Karpas-422 (cell line): Measurements from ENCODE around the gene DVL1. TPM values are rescaled to one million over a fixed set of nuclear protein-coding genes. Genes with fewer than 3 reads are reported as not detected.
A peak's percentile ranks its signal among the peaks of the same experiment; 100 is the strongest.

Experiments used
- DNase-seq: peaks from one replicate; pipeline ENCODE4 v3.0.0-alpha.2; 2015
- H2AFZ ChIP-seq: fragments of 200-600 bp; sonication (generic); 2 replicates; pipeline ENCODE4 v1.6.1; 2014; ENCODE audit warnings: antibody characterized with exemption, low read length, mixed read lengths
- H3K27ac ChIP-seq: fragments of 200-600 bp; sonication (generic); 2 replicates; pipeline ENCODE4 v1.5.1; 2014; ENCODE audit warnings: mild to moderate bottlenecking, low read length, moderate library complexity
- H3K27me3 ChIP-seq: fragments of 200-600 bp; sonication (generic); 2 replicates; pipeline ENCODE4 v1.6.1; 2014; ENCODE audit warnings: low read length, mixed read lengths
- H3K36me3 ChIP-seq: fragments of 200-600 bp; sonication (generic); 2 replicates; pipeline ENCODE4 v1.6.1; 2014; ENCODE audit warnings: low read length, mixed read lengths; ENCODE audit not compliant: insufficient read depth
- H3K4me1 ChIP-seq: fragments of 200-600 bp; sonication (generic); 2 replicates; pipeline ENCODE4 v1.6.1; 2014; ENCODE audit warnings: mild to moderate bottlenecking, low read length, mixed read lengths
- H3K4me2 ChIP-seq: fragments of 200-600 bp; sonication (generic); 2 replicates; pipeline ENCODE4 v1.6.1; 2014; ENCODE audit warnings: low read length, low read depth, mild to moderate bottlenecking; ENCODE audit not compliant: poor library complexity, severe bottlenecking
- H3K4me3 ChIP-seq: fragments of 200-600 bp; sonication (generic); 2 replicates; pipeline ENCODE4 v1.5.1; 2014; ENCODE audit warnings: mild to moderate bottlenecking, antibody characterized with exemption, low read length, mixed read lengths
- H3K79me2 ChIP-seq: fragments of 200-600 bp; sonication (generic); 2 replicates; pipeline ENCODE4 v1.6.1; 2014; ENCODE audit warnings: mild to moderate bottlenecking, low read length, mixed read lengths
- H3K9ac ChIP-seq: fragments of 200-600 bp; sonication (generic); 2 replicates; pipeline ENCODE4 v1.6.0; 2014; ENCODE audit warnings: low read length
- H3K9me2 ChIP-seq: fragments of 200-600 bp; sonication (generic), shearing (Covaris generic); replicated peaks from 2 replicates; pipeline ENCODE4 v1.6.0; 2014; ENCODE audit warnings: mild to moderate bottlenecking, low read length, moderate library complexity; ENCODE audit not compliant: insufficient read depth
- H3K9me3 ChIP-seq: fragments of 300-700, 200-600 bp; sonication (generic); 2 replicates; pipeline ENCODE4 v1.6.1; 2014; ENCODE audit warnings: low read length, mixed read lengths
- H4K20me1 ChIP-seq: fragments of 200-600 bp; sonication (generic); 2 replicates; pipeline ENCODE4 v1.6.1; 2014; ENCODE audit warnings: mild to moderate bottlenecking, antibody characterized with exemption, low read length, low read depth; ENCODE audit not compliant: insufficient read depth
- total RNA-seq: library from RNA; depleted of rRNA; stranded (reverse); fragments of >200 nt; shearing (Covaris generic); gene quantifications from 2 replicates; pipeline ENCODE4 v1.2.3, GENCODE V29; 2014; ENCODE audit warnings: low replicate concordance

DVL1 gene
- total RNA-seq, 1 experiment from 2014 or later: 36.0 TPM

- DNase-seq: no peak
- Histone ChIP-seq H3K27me3 (no peaks in the 10 kb centered on the region), H3K4me2 (peak overlapping the region; percentile 73), H4K20me1 (peaks cover 16% of the 10 kb centered on the region; the same call in 1 of the 2 replicates), H3K36me3 (0 out of 2 replicates have a peak, but pooled peaks cover 4% of the 10 kb centered on the region), H3K9ac (peak overlapping the region; percentile 85), H3K4me1 (peaks cover 42% of the 10 kb centered on the region), H2AFZ (no peak overlapping the region; the same call in 1 of the 2 replicates), H3K9me3 (no peaks in the 10 kb centered on the region), H3K4me3 (peak overlapping the region; percentile 78), H3K79me2 (peaks cover 38% of the 10 kb centered on the region), H3K27ac (peak overlapping the region; percentile 77), H3K9me2 (no peaks in the 10 kb centered on the region)
Observed at GRCh38 chr1:1308756-1309250, 40.4 kb downstream of the DVL1 start.

- peak within 1 kb of the TSS; percentile 87; the same call in 1 of the 2 replicates for H2AFZ ChIP-seq
- peaks cover 16% of the 10 kb centered on the region; the same call in 1 of the 2 replicates for H4K20me1 ChIP-seq
- peaks cover 43% of the 10 kb centered on the region for H3K79me2 ChIP-seq
- H3K4me2 ChIP-seq: peak within 1 kb of the TSS; percentile 94
- no peaks in the 10 kb centered on the region for H3K27me3 ChIP-seq
- H3K9me3 ChIP-seq: no peaks in the 10 kb centered on the region
- H3K27ac ChIP-seq: peak within 1 kb of the TSS; percentile 97
- peaks cover 42% of the 10 kb centered on the region for H3K4me1 ChIP-seq
- peak within 1 kb of the TSS; percentile 97 for H3K9ac ChIP-seq
- peak; percentile 98 for DNase-seq
- H3K4me3 ChIP-seq: peak within 1 kb of the TSS; percentile 85
- no peaks in the 10 kb centered on the region for H3K36me3 ChIP-seq
- no peaks in the 10 kb centered on the region for H3K9me2 ChIP-seq
Observed at GRCh38 chr1:1307923-1308755, 41.1 kb downstream of the DVL1 start, which contains the start of the genes ACAP3 and PUSL1. ACAP3 (minus strand) TSS chr1:1307930; CDS start chr1:1307815, 115 bp downstream. PUSL1 (plus strand) TSS chr1:1308597; CDS start chr1:1308644, 47 bp downstream.

DNA sequence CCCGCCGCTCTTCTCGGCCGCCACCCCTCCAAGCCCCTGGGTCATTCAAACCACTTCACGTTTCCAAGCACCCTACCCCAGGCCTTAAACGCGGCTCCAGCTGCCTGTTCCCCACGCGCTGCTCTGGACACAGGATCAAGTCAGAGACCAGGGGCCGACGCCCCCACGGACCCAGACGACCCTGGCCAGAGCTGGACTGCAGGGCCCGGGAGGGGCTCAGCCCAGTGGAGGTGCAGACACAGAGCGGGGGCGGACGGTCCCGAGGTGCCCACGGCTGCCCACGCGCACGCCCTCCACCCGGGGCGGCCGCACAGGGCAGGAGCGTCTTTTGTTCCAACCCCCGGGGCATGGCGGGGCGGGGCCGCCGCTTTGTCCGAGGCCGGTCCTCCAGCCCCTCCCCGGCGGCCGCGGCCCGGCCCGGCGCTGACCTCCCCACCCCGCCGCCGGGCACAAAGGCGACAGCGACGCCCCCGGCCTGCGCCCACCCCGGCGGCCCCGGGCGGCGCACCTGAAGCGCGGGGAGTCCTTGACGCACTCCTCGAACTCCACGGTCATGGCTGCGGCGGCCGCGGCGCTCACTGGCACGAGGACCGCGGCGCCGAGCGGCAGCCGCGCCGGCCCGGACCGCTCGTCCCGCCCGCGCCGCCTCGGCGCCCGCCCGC lies 41.8 kb downstream of the DVL1 start:
- Histone ChIP-seq H3K4me1 (peaks cover 42% of the 10 kb centered on the region), H3K36me3 (no peaks in the 10 kb centered on the region), H2AFZ (no peak overlapping the region), H3K4me3 (peak overlapping the region; percentile 85), H3K4me2 (peak overlapping the region; percentile 94), H3K9me3 (no peaks in the 10 kb centered on the region), H4K20me1 (peaks cover 16% of the 10 kb centered on the region; the same call in 1 of the 2 replicates), H3K9ac (peak overlapping the region; percentile 97), H3K27ac (peak overlapping the region; percentile 97), H3K27me3 (no peaks in the 10 kb centered on the region), H3K79me2 (peaks cover 46% of the 10 kb centered on the region), H3K9me2 (no peaks in the 10 kb centered on the region)
- peak; percentile 60 for DNase-seq

GRCh38 chr1:1306661-1307260 lies 42.5 kb downstream of the DVL1 start:
- DNase-seq: peak; percentile 70
- H3K4me3 ChIP-seq: peak overlapping the region; percentile 85
- peaks cover 46% of the 10 kb centered on the region for H3K79me2 ChIP-seq
- no peak overlapping the region for H2AFZ ChIP-seq
- peak overlapping the region; percentile 94 for H3K4me2 ChIP-seq
- no peaks in the 10 kb centered on the region for H3K9me2 ChIP-seq
- no peaks in the 10 kb centered on the region for H3K9me3 ChIP-seq
- H3K27ac ChIP-seq: peak overlapping the region; percentile 97
- H4K20me1 ChIP-seq: peaks cover 16% of the 10 kb centered on the region; the same call in 1 of the 2 replicates
- H3K4me1 ChIP-seq: peaks cover 42% of the 10 kb centered on the region
- H3K36me3 ChIP-seq: no peaks in the 10 kb centered on the region
- H3K27me3 ChIP-seq: no peaks in the 10 kb centered on the region
- H3K9ac ChIP-seq: peak overlapping the region; percentile 97

DNA sequence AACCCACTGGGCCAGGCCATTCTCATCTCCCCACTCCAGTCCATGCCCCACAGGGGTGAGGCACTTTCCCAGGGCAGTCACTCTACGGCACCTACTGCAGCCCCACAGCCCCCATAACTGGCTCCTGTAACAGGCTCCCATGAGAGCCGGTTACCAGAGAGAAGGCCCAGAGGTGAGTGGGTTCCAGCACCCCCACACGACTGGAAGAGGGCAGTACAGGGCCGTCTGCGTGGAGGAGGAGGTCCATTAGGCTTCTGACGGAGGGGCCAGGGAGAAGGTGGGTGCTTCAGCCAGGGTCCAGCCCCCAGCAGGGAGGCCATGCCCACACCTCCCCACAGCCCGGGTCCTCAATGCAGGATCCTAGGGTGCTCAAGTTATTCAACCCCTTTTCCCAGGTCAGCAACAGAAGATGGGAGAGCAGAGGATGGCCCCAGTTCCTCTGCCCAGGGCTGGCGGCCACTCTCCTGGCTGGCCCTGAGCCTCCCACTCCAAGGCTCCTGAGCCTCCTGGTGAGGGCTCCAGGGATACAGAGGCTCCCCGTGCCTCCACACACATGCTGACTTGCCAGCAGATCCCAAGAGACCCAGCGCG lies 43.1 kb downstream of the DVL1 start:
- H2AFZ ChIP-seq: no peak overlapping the region
- peak; percentile 87 for DNase-seq
- H3K9me3 ChIP-seq: no peaks in the 10 kb centered on the region
- H3K9ac ChIP-seq: peak overlapping the region; percentile 97
- no peaks in the 10 kb centered on the region for H3K36me3 ChIP-seq
- peak overlapping the region; percentile 97 for H3K27ac ChIP-seq
- H3K4me2 ChIP-seq: peak overlapping the region; percentile 94
- H4K20me1 ChIP-seq: peaks cover 10% of the 10 kb centered on the region; the same call in 1 of the 2 replicates
- no peaks in the 10 kb centered on the region for H3K27me3 ChIP-seq
- peaks cover 42% of the 10 kb centered on the region for H3K4me1 ChIP-seq
- peak overlapping the region; percentile 85 for H3K4me3 ChIP-seq
- no peaks in the 10 kb centered on the region for H3K9me2 ChIP-seq
- peaks cover 46% of the 10 kb centered on the region for H3K79me2 ChIP-seq

DNA sequence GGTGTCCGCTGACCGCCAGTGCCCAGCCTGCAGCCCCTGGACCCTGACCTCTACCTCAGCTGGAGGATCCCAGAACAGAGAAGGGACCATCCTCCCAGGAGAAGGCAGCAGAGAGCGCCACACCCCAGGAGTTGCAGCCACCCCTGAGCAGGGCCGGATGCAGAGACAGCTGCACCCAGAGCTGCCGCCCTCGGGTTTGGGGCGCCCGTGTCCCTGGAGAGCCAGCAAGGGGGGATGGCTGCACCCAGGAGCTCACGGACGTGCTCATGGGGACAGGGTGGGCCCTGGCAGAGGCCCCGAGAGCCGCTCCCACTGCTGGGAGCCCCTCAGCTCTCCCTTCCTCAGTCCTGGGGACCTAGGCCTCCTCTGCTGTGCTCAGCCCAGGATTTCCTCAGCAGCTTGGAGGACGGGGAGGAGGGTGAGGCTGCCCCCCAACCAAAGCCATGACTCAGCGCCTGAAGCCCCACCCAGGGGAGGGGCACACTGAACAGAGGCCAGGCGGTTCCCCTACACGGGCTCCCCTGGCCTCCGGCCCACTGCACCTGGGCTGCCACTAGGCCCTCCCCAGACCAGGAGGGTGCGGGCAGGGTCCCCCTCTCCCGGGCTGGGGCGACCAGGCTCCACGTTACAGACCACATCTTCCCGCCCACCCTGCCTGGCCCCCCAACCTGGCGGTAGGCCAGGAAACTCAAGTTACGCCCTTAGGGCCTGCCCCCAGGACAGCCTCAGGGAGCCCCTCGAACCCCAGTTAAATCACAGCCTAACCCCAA lies 43.7 kb downstream of the DVL1 start:
- peak overlapping the region; percentile 97 for H3K9ac ChIP-seq
- peak overlapping the region; percentile 85 for H3K4me3 ChIP-seq
- peak overlapping the region; percentile 97 for H3K27ac ChIP-seq
- no peaks in the 10 kb centered on the region for H3K36me3 ChIP-seq
- H3K9me3 ChIP-seq: no peaks in the 10 kb centered on the region
- H4K20me1 ChIP-seq: peaks cover 8% of the 10 kb centered on the region; the same call in 1 of the 2 replicates
- DNase-seq: peak; percentile 95
- no peaks in the 10 kb centered on the region for H3K9me2 ChIP-seq
- peak overlapping the region; percentile 94 for H3K4me2 ChIP-seq
- no peak overlapping the region for H2AFZ ChIP-seq
- H3K27me3 ChIP-seq: no peaks in the 10 kb centered on the region
- peaks cover 46% of the 10 kb centered on the region for H3K79me2 ChIP-seq
- H3K4me1 ChIP-seq: peaks cover 42% of the 10 kb centered on the region
